Astrocyte (in vitro differentiated cells and primary cell): ENCODE measurements around the gene SOX5.

ENCODE experiments used
- CTCF ChIP-seq: IDR thresholded peaks from 2 replicates; pipeline ENCODE4 v1.5.1; 2011; ENCODE audit warnings: low read depth, mild to moderate bottlenecking, inconsistent platforms, low read length, moderate library complexity; ENCODE audit not compliant: insufficient read depth
- EZH2 ChIP-seq: IDR thresholded peaks from 2 replicates; pipeline ENCODE4 v1.6.1; 2012; ENCODE audit warnings: mild to moderate bottlenecking, low read length, inconsistent platforms; ENCODE audit not compliant: insufficient read depth

GRCh38 chr12:23931176-23931575, 18.3 kb downstream of the SOX5 start:
- TF ChIP-seq CTCF, result no peak
- TF ChIP-seq EZH2, result no peak
